Measurements from ENCODE around the gene LASP1NB.
"Not testable (repeated sequence)": the region's sequence is repeated elsewhere in the genome, so short reads cannot be mapped to it uniquely, and the experiment has no call there.

LASP1NB gene

DNA sequence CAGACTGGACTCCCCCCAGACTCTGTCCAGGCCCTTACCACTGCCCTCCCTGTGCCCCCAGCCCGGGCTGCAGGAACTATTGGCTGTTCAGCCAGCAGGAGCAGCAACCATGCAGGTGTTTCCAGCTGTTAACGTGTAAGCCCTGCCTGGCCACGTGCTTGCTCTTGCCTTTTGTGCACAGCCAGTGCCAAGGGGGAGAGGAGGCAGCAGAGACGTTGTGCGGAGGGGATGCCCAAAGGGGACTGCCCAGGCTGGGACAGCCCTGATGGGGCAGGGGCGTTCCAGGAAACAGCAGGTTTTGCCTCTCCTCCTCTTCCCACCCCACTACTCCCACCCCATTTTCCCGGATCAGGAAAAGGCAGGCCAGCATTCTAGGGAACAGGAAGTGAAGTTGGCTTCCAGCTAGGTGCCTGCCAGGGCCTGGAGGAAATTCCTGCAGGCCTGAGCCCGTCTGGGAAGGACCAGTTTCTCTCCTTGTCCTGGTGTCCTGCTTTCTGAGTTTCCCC is 16.7 kb upstream of the LASP1NB start:
- H3K36me3 Mint-ChIP-seq (ENCODE audit: low read depth): peaks cover 34% of the 10 kb centered on the region
- DNase-seq: no peak
- H3K27ac Mint-ChIP-seq: no peak overlapping the region
- TF ChIP-seq, protein P1, sequence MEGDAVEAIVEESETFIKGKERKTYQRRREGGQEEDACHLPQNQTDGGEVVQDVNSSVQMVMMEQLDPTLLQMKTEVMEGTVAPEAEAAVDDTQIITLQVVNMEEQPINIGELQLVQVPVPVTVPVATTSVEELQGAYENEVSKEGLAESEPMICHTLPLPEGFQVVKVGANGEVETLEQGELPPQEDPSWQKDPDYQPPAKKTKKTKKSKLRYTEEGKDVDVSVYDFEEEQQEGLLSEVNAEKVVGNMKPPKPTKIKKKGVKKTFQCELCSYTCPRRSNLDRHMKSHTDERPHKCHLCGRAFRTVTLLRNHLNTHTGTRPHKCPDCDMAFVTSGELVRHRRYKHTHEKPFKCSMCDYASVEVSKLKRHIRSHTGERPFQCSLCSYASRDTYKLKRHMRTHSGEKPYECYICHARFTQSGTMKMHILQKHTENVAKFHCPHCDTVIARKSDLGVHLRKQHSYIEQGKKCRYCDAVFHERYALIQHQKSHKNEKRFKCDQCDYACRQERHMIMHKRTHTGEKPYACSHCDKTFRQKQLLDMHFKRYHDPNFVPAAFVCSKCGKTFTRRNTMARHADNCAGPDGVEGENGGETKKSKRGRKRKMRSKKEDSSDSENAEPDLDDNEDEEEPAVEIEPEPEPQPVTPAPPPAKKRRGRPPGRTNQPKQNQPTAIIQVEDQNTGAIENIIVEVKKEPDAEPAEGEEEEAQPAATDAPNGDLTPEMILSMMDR (IDR thresholded peaks at IDR 0.05): no peak
- no peak overlapping the region for H3K4me3 Mint-ChIP-seq
- H3K27me3 Mint-ChIP-seq (ENCODE audit: insufficient read depth): peaks cover 11% of the 10 kb centered on the region
- peaks cover 32% of the 10 kb centered on the region for H3K4me1 Mint-ChIP-seq (ENCODE audit: low read depth)
- H3K9me3 Mint-ChIP-seq: no peaks in the 10 kb centered on the region

DNA sequence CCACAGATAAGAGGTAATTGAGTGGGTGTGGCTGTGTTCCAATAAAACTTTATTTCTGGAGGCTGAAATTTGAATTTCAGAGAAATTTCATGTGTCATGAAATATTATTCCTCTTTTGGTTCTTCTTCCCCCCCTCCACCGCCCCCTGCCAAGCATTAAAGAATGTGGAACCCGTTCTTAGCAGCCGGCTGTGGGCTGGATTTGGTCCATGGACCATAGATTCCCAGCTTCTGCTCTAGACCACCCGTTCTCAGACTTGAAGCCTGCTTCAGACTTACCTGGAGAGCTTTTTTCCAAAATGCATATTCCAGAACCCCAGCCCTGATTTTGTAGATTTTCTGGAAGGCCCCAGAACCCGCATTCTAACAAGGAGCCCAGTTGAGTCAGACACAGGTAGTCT is 15.1 kb upstream of the LASP1NB start:
- no peaks in the 10 kb centered on the region; the same call in 1 of the 2 replicates for H3K9me3 Mint-ChIP-seq
- no peak overlapping the region for H3K4me3 Mint-ChIP-seq
- H3K27ac Mint-ChIP-seq: no peak overlapping the region
- no peak for DNase-seq
- H3K36me3 Mint-ChIP-seq (ENCODE audit: low read depth): peaks cover 27% of the 10 kb centered on the region
- peaks cover 17% of the 10 kb centered on the region for H3K27me3 Mint-ChIP-seq (ENCODE audit: insufficient read depth)
- TF ChIP-seq, protein P1 (IDR thresholded peaks at IDR 0.05): no peak
- peaks cover 28% of the 10 kb centered on the region for H3K4me1 Mint-ChIP-seq (ENCODE audit: low read depth)

DNA sequence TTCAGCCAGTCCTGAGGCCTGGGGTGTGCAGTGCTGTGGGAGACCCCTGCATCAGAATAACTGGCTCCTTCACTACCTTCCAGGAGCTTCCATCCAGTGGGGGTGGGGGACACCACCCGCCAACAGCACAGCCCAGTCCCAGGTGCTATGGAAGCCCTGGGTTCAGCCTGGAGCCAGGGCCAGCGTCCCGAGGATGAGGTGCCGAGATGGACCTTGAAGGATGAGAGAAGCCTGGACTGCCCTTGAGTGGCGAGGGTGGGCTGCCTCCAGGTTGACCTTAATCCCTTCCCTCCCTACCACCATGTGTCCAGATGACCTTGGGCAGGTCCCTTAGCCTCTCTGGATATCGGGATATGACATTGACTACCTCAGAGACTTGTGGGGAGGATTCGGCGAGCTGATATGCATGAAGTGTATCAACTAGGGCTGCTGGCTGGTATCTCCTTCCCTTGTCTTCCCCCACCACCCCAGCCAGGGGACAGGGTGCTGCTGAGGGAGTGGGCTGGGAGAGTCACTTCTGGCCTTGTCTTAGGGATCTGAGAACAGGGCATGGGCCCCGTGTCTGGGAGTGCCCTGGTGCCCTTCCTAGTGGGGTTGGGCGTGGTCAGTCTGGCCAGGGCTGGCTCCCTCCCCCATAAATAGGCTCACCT is 14.2 kb upstream of the LASP1NB start:
- H3K4me3 Mint-ChIP-seq: no peak overlapping the region
- peaks cover 27% of the 10 kb centered on the region for H3K36me3 Mint-ChIP-seq (ENCODE audit: low read depth)

DNA sequence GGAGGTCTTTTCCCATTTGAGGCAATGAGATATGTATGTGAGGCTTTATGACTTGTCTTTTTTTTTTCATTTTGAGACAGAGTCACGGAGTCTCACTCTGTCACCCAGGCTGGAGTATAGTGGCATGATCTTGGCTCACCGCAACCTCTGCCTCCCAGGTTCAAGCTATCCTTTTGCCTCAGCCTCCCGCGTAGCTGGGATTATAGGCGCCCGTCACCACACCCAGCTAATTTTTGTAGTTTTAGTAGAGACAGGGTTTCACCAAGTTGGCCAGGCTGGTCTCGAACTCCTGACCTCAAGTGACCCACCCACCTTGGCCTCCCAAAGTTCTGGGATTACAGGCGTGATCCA is 13.7 kb upstream of the LASP1NB start:
- peaks cover 17% of the 10 kb centered on the region for H3K27me3 Mint-ChIP-seq (ENCODE audit: insufficient read depth)
- H3K27ac Mint-ChIP-seq, H3K4me3 Mint-ChIP-seq, DNase-seq, H3K9me3 Mint-ChIP-seq: not testable (repeated sequence)
- peaks cover 14% of the 10 kb centered on the region for H3K4me1 Mint-ChIP-seq (ENCODE audit: low read depth)
- H3K36me3 Mint-ChIP-seq (ENCODE audit: low read depth): peaks cover 28% of the 10 kb centered on the region

More for the DNA sequence above, 14.2 kb upstream of the LASP1NB start:
- peaks cover 19% of the 10 kb centered on the region for H3K4me1 Mint-ChIP-seq (ENCODE audit: low read depth)
- H3K9me3 Mint-ChIP-seq: no peaks in the 10 kb centered on the region; the same call in 1 of the 2 replicates
- no peak overlapping the region for H3K27ac Mint-ChIP-seq
- TF ChIP-seq, protein P1 (IDR thresholded peaks at IDR 0.05): no peak
- no peak for DNase-seq
- H3K27me3 Mint-ChIP-seq (ENCODE audit: insufficient read depth): peaks cover 17% of the 10 kb centered on the region

DNA sequence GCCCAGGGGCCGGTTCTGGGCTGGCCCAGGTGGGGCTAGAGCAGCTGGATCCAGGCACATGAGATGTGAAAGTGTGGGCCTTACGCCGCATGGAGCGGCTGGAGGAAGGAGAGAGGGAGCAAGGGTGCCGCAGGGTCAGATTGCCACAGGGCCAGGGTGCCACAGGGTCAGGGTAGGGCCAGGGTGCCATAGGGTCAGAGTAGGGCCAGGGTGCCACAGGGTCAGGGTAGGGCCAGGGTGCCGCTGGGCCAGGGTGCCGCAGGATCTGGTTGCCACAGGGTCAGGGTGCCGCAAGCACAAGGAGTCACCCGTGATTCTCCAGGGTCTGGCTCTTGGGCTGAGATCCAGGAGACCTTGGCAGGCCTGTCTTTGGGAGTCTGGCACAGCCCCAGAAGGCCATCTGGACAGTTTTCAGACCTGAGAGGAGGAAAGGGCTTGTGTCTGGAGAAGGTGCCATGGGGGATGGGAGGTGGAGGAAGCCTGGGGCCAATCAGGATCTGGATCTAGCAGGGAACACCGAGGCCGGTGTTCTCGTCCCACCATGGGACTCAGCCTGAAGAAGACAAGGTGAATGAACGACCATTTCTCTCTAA is 13.1 kb upstream of the LASP1NB start:
- Mint-ChIP-seq H3K4me3 (no peak overlapping the region), H3K4me1 (ENCODE audit: low read depth) (peaks cover 8% of the 10 kb centered on the region), H3K9me3 (no peaks in the 10 kb centered on the region; the same call in 1 of the 2 replicates), H3K36me3 (ENCODE audit: low read depth) (peaks cover 32% of the 10 kb centered on the region), H3K27me3 (ENCODE audit: insufficient read depth) (peaks cover 21% of the 10 kb centered on the region), H3K27ac (peak overlapping the region; percentile 42; the same call in 1 of the 2 replicates)
- TF ChIP-seq, protein P1 (IDR thresholded peaks at IDR 0.05): no peak
- no peak for DNase-seq
